GM19468 (cell line): Measurements from ENCODE around the gene GFOD1.

Experiments used
- ATAC-seq: cut with Tn5 transposase; IDR thresholded peaks from one replicate; pipeline ENCODE4 v1.9.1; 2021; ENCODE audit warnings: mild to moderate bottlenecking, moderate library complexity, moderate number of reproducible peaks; ENCODE audit not compliant: unreplicated experiment; ENCODE audit errors: extremely low read depth

GFOD1 gene

DNA sequence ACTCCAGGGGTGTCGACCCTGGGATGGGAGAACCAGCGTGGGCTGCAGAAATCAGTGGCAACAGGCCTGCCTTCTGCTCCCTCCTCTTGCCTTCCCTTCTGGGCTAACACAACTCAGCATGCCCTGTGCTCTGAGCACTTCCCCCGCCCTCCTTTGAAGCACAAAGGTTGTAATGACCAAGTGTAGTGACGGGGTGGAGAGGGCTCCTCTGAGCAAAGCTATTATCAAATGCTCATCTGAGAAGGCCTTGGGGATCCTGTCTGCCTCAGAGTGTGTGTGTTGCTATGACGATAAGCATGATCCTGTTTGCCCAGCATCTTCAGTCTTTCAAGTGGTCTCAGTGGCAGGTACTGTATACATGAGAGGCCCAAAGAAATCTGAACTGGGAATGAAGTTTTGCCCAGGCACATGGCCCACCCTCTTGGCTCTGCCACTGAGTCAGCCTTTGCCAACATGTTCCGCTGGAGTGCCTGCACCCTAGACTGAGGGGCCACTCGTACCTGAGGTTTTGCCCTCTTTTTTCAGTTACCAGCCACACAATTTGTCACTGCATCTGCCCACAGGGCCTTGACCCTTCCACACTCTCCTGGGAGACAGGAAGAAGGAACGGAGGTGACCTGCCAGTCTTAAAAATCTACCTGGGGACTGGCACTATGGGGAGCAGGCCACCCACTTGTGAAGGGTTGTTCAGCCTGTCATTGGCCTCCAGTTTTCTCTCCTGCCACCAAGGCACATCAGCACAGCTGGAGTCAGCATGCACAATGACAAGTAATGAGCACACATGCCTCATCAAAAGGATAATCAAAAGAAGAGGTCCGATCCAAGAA lies 74.5 kb downstream of the GFOD1 start:
- ATAC-seq = no peak

DNA sequence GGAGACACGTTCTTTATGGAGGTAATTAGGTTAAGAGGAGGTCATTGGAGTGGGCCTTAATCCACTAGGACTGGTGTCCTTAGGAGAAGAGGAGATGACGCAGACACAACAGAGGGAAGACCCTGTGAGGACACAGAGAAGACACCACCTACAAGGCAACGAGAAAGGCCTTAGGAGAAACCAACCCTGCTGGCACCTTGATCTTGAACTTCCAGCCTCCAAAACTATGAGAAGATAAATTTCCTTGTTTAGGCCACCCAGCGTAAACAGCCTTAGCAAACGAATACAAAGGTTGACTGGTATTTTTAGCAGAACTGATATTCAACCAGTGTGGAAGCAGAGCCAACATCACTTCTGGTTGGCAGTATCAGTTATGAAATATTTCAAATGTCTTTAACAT lies 75.2 kb downstream of the GFOD1 start:
- no peak for ATAC-seq

DNA sequence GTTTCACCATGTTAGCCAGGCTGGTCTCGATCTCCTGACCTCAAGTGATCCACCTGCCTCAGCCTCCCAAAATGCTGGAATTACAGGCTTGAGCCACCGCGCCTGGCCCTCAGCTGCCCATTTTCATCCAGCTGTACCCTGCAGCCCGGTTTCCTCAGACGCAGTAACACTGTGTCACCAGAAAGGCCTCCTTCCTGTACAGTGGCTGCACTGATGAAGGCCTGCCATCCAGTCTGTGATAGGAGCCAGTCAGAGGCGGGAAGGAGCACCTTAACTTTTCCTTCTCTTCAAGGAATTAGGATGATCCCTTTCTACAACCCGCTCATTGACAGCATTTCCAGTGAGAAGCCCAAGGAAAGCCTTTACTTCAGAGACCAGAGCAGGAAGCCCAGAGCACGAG lies 75.9 kb downstream of the GFOD1 start:
- ATAC-seq = no peak

DNA sequence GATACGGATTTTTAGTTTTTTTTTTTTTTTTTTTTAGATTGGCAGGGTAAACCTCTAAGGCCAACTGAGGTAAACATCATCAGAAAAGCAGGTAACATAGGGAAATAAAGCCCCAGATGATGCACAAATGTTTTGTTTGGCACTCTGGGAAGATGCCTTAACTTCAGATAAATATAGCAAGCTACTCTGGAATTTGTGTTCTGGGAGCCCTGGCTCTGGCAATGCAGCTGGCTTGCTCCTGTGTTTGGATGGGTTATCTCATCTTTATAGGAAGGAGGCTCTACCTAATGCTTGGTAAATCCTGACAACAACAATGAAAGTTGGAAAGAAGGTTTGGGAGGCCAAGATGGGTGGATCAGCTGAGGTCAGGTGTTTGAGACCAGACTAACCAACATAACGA lies 77.4 kb downstream of the GFOD1 start:
- no peak for ATAC-seq

DNA sequence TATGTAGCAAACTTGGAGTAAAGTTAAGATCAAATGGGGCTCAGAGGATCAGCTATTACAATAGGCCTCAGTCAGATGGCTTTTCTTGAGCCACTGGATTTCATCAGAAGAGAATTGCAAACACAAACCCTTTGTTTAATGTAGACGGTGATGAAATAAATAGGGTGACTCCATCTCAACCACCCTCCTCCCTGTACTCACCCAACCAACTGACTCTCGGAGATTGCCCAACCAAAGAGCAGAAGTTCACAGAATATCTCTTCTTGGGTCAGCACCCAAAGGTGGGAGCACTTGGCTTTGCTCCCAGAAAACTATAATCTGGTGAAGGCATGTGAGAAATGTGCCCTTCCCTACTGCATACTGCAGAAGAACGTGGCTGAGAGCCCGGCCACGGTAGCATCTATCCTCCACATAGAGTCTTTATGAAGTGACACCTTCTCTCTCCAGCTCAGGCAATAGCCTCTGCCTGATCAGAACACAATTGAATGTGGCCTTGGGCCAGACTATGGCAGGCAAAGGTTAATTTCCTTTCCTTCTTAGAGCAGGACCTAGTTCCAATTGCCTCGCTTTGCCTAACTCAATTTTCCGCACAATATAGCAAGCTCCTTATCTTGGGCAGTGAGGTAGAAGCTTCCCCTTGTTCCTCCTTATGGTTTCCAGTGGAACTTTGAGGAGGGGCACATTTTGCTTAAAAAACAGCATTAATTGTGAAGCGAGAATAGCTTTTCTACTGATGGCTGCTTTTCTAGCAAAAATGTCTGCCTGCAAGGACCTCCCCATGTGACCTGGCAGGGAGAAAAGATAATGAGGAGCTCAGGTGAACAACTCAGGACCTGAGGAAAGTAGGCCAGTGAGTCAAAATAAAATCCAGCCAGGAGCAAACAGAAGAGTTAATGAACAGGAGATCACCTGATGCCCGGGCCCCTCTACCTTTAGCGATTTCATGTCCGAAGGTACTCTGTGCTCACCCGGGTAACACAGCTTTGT lies 79.4 kb downstream of the GFOD1 start:
- ATAC-seq = no peak

DNA sequence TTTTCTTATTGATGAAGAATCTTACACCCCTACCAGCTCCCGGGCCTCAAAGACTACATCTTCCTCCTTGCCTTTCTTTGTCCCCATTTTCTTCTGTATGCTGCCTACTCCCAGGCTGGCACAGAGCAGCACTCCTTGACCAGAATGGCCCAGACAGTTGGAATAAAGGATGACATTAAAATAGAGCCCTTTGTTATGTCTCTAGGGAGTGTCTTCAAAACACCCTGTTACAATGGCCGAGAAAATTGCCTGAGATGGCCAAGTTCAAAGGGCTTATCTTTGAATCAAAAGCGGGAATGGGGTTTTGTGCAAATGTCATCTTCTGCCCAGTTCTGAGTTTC lies 80.1 kb downstream of the GFOD1 start:
- ATAC-seq = no peak

DNA sequence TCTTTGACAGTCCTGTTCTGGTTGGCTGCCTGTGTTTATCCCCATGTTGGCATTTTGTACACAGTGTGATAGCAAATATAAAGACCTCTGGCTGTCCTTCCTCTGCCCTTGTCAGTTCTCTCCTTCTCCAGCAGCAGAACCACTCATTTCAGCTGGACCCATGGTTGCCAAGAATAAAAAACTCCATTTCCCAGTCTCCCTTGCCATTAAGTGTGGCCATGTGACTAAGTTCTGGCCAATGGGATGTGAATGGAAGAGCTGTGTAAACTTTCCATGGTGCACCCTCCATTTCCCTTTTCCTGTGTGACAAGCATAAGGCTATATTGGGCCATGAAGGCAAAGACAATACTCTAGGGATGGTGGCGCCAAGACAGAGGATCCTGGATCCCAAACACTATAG lies 80.6 kb downstream of the GFOD1 start:
- no peak for ATAC-seq

DNA sequence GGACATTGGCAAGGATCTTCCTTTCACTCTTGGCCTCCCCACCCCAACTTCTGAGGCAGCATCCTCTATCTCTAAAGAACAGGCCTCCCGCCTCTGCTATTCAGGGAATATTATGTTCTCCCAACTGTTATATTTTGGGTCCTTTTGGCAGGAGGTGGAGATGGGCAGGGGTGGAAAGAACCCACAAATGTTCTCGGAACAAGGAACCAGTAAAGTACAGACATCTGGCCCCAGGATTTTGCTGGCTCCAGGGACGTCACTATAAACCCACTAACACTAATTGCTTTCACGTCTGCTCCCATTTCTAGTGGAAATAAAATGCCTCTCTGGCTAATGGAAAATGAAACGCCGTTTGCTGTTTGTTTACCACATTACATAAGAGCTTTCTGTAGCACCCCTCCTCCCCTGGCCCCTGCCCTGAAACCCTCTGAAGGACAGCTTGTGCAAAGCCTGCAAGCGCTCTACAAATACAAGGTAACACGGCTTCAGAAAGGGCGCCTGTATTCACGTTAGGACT lies 81.4 kb downstream of the GFOD1 start:
- ATAC-seq = no peak

DNA sequence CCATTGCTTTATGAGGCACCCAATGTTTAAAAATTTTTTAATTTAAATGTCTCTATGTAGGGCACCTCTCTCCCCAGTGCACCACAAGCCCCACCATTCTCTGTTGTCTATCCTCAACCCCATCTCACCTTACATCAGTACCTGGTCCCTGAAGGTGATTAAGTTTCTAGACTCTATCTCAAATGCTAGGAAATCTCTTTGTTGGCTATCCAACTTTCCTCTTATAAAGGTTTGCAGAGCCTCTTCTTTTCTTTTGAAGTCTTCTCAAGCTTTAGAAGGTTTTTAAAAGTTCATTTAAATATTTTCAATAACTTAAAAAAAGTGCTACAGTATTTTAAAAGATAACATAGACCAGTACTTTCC lies 82.5 kb downstream of the GFOD1 start:
- no peak for ATAC-seq

DNA sequence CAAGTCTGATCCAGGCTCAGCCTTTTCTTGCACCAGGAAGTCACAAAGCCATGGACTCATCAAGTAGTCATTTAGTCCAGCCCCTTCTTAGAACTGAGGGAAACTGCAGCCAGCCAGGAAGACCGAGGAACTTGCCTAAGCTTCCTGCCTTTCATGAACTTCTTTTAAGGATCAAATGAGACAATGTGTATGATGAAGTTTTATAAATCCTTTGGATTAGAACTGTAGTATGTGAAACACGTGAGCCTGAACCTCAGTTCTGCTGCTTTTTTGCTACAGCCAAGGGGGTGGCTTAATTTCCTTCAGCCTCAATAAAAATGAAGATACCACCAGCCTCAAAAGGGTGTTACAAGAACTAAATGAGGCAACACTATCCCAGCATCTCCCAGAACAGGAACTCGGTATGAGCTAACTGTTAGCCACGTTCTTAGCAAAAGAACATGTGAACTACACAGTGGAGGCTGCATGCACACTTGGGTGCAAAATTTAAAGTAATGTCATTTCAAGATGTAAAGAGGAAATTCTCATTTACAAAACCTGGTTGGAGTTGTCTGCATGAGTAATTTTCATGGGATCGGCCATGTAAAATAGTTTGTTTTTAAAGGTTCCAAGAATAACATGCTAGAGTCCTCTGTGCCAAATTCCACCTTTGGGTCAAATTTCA lies 83.0 kb downstream of the GFOD1 start:
- ATAC-seq = no peak

DNA sequence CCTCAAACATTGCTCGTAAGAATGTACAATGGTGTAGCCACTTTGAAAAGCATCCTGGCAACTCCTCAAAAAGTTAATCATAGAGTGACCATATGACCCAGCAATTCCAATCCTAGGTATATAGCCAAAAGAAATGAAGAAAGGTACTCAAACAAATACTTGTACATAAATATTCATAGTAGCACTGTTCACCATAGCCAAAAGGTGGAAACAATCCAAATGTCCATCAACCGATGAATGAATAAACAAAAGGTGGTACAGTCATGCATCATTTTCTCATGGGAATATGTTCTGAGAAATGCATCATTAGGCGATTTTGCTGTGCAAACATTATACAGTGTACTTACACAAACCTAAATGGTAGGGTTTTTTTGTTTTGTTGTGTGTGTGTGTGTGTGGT lies 84.7 kb downstream of the GFOD1 start:
- ATAC-seq = no peak

DNA sequence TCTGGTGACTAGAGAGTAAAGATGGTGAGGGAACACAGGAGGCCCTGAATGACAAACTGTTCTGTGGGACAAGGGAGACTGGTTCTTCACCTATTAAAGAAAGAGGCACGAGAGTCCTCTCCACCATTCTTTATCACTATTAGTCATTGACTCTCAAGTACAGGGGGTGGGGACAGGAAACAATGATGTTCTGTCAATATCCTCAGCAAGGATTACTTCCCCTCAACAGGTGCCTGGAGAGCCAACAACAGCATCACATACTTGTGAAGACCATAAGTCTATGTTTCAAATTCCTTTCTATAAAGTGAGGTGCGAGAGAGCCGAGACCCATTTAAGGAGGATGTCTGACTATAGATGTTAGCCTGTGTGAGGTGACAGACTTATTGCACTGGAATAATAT lies 86.6 kb downstream of the GFOD1 start:
- no peak for ATAC-seq

DNA sequence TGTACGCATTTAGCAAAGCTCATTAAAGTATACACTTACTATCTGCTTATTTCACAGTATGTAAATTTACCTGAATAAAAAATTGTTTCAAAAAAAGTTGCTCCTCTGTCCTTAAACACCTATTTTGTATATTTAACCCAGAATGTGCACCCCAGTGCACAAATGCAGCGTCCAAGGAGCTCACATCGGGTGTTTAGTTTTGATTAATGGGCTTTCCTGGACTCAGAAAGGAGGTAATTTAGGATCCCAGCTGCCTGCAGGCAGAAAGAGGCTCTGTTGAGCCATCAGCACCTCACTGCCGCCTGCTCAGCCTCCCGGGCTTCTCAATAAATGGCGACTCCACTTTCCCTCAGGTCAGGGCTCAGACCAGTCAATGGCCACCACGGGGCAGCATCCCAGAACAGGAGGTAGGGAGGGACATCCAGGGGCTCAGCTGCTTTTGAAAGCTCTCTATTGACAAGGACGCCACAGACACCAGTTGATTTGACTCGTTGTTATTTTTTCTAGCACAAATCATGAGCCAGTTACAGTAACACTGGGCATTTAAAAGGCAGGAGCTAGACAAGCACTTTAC lies 88.9 kb downstream of the GFOD1 start:
- ATAC-seq = no peak

DNA sequence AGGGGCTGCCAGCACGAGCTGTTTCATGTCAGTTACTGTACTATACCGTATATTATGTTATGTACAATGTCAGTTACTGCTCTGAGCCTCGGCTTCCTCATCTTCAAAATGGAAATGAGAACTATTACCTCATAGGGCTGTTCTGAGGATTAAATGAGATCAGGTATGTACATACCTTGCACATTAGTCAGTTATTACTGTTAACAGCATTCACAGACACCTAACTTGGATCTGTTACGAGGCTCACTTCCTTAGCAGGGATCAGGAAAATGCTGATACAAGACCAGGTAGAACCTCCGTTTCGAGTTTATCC lies 89.4 kb downstream of the GFOD1 start:
- no peak for ATAC-seq

DNA sequence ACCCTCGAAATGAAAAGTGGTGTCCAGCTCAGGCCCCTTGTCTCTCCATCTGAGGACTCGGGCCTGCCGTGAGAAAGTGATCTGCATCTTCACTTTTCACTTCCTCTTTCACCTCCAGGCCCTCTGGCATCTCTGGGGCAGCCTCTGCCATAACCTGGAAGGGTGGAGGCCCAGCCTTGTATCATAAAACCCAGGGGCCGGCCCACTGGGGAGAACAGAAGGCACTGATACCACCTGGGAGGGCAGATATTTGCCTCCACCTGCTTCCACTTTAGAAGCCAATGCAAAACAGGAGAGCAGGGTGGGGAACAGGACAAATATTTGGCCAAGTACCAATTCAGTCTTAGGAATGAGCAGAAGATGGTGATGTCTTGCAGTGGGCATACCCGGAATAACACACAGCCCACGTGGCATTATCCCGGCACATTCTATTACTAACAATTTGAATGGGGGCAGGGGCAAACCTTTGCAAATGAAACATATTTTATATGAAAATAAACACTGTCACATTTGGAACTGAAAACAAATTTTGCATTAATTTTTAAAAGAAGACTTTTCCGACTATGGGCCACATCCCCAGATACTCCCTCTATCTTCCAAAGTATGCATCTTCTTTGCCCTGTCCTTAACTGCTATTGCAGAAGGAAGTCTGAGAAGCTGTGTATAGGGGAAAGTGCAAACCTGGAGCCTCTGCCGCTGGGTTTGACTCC lies 89.9 kb downstream of the GFOD1 start:
- peak; percentile 57 for ATAC-seq

DNA sequence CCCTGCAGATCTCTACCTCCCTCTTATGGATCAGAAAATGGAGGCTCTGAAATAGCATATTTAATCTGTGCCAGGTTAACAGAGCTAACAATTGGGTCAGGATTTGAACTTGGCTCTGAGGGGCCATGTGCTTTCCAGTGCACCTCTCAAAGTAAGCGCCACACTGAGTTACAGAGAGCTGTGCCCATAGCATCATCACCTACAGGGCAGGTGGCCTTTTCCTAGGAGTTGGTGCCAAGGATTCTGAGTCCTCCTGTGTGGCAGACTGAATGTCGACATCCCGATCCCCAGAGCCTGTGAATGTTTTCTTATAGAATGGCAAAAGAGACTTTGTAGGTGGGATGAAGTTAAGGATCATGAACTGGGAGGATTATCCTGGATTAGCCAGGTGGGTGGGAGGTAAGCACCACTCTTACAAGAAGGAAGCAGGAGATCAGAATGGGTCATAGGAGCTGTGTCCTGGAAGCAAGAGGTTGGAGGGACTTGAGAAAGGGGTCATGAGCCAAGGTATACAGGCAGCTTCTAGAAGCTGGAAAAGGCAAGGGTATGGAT lies 91.1 kb downstream of the GFOD1 start:
- ATAC-seq = no peak

DNA sequence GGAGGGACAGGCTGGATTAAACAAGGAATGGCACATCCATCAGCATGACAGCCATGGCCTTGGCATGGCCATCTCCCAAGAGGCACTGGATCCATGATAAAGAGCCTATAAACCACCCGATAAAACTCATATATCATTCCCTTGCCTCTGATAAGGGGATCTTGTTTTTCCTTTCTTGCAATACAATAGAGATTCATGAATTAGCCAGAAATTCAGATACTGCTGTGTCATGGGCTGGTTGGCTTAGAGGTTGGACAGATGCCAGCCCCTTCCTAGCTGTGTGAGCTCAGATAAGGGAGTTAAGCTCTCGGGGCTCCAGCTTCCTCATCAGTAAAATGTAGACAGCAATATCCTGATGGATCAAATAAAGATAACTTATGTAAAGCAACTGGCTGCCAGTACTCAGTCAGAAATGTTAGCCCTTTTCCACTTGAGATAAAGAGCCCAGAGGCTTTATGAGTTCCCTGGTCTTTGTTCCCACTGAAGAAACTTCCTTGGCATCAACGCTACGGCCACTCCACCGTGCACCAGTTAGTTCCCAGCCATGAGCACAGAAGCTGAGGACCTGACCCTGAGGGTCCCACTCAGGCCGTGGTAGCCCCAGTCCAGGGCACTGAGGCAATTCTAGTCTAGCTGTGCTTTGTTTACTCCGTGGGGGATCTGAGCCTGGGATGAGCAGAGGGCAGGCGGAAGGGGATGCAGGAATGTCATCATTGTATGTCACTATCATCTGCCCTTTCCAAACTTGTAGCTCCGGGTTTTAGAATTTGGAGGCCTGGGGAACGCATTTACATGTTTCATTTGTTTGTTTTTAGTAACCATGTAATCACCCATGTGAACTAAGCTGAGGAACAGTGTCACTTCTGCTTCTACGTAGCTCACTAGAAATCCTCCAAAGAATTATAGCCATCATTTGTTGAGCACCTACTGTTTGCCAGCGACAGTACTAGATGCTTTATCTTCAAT lies 91.8 kb downstream of the GFOD1 start:
- ATAC-seq = no peak

DNA sequence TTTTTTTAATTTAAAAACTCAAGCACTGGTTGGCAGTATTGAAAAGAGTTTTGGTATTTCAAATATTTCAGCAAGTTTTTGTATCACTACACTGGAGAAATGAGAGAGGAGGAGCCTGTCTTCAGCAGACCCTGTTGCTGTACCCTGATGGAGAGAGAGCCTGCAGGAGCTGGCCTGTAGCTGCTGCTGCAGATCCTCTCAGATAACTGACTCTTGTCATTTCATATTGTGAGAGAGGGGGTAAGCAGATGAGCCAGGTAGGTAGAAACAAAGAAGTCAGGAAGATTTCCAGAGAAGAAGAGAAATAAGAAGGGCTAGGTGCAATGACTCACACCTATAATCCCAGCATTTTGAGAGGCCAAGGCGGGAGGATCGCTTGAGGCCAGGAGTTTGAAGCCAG lies 94.9 kb downstream of the GFOD1 start:
- ATAC-seq = no peak

DNA sequence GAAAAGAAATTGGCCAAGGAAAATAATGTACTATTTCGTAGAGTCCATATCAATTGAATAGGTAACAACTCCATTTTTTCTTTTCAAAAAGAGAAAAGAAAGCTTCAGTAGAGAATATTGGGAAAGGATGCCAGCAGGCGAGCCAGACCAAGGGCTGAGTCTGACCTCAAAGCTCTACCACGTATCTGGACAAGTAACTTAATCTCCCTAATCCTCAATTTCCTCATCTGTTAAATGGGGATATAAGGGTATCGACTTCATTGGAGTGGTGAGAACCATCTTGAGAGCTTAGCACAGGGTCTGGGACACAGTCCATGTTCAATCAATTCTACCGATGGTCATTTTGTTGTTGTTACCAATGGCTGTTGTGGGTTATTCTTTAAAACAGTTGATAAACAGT lies 95.9 kb downstream of the GFOD1 start:
- no peak for ATAC-seq
